HFFc6 (cell line): Measurements from ENCODE around the gene DUT. TPM values are rescaled to one million over a fixed set of nuclear protein-coding genes. Genes with fewer than 3 reads are reported as not detected.

Source experiments
- DNase-seq: peaks from one replicate; pipeline ENCODE4 v3.0.0-alpha.2; 2018
- H3K27ac Mint-ChIP-seq: 2 replicates; pipeline ENCODE4 v1.8.0; 2020; ENCODE audit warnings: mild to moderate bottlenecking, mixed read lengths
- H3K27me3 Mint-ChIP-seq: 2 replicates; pipeline ENCODE4 v1.8.0; 2021; ENCODE audit warnings: mild to moderate bottlenecking, moderate library complexity, mixed read lengths; ENCODE audit not compliant: insufficient read depth
- H3K36me3 Mint-ChIP-seq: 2 replicates; pipeline ENCODE4 v1.8.0; 2021; ENCODE audit warnings: low read depth, mixed read lengths
- H3K4me1 Mint-ChIP-seq: 2 replicates; pipeline ENCODE4 v1.8.0; 2020; ENCODE audit warnings: low read depth, mixed read lengths
- H3K4me3 Mint-ChIP-seq: 2 replicates; pipeline ENCODE4 v1.8.0; 2020; ENCODE audit warnings: mild to moderate bottlenecking, moderate library complexity, mixed read lengths
- H3K9me3 Mint-ChIP-seq: 2 replicates; pipeline ENCODE4 v1.8.0; 2020; ENCODE audit warnings: mild to moderate bottlenecking, mixed read lengths
- CTCF ChIP-seq: fragments of 200-600 bp; sonication (generic); IDR thresholded peaks from 2 replicates; pipeline ENCODE4 v1.5.0; 2021; ENCODE audit warnings: antibody characterized with exemption, mild to moderate bottlenecking
- total RNA-seq, 6 experiments: library from RNA; stranded (reverse); fragmentation: NEBNext Ultra II Directional; extraction: Animal tissue kit (Norgen Biotek cat#: 25700); gene quantifications; 2 replicates in 1 of 6; 3 replicates in 5 of 6; pipeline ENCODE4 v1.2.3, GENCODE V29; 2021

DUT gene
- total RNA-seq, 6 experiments from 2014 or later = 86.0 to 130 (median 114) TPM

GRCh38 chr15:48352474-48353072, 21.3 kb downstream of the DUT start:
- Mint-ChIP-seq H3K36me3 (no peaks in the 10 kb centered on the region), H3K4me1 (peaks cover 25% of the 10 kb centered on the region), H3K27ac (no peak overlapping the region), H3K9me3 (no peaks in the 10 kb centered on the region), H3K27me3 (peaks cover 2% of the 10 kb centered on the region; the same call in 1 of the 2 replicates), H3K4me3 (peak overlapping the region; percentile 72)
- peak; percentile 94 for TF ChIP-seq CTCF
- DNase-seq = peak; percentile 42

- H3K4me3 Mint-ChIP-seq = peak overlapping the region; percentile 64; the same call in 1 of the 2 replicates
- no peaks in the 10 kb centered on the region for H3K36me3 Mint-ChIP-seq
- H3K9me3 Mint-ChIP-seq = no peaks in the 10 kb centered on the region
- no peak for TF ChIP-seq CTCF
- H3K27me3 Mint-ChIP-seq = no peaks in the 10 kb centered on the region
- no peak for DNase-seq
- peaks cover 42% of the 10 kb centered on the region for H3K4me1 Mint-ChIP-seq
- peak overlapping the region; percentile 57 for H3K27ac Mint-ChIP-seq
Observed at GRCh38 chr15:48354694-48355303, 23.6 kb downstream of the DUT start.

- no peak for TF ChIP-seq CTCF
- Mint-ChIP-seq H3K27ac (peak overlapping the region; percentile 57; the same call in 1 of the 2 replicates), H3K27me3 (no peaks in the 10 kb centered on the region), H3K4me3 (peak overlapping the region; percentile 64; the same call in 1 of the 2 replicates), H3K36me3 (no peaks in the 10 kb centered on the region), H3K9me3 (no peaks in the 10 kb centered on the region), H3K4me1 (peaks cover 42% of the 10 kb centered on the region)
- no peak for DNase-seq
Observed at GRCh38 chr15:48355377-48355776, 24.1 kb downstream of the DUT start.

- Mint-ChIP-seq H3K27ac (peak overlapping the region; percentile 80), H3K4me3 (peak overlapping the region; percentile 33; the same call in 1 of the 2 replicates), H3K9me3 (peaks cover 7% of the 10 kb centered on the region), H3K4me1 (peaks cover 53% of the 10 kb centered on the region), H3K27me3 (no peaks in the 10 kb centered on the region; the same call in 1 of the 2 replicates), H3K36me3 (peaks cover 15% of the 10 kb centered on the region)
- DNase-seq = peak; percentile 21
- TF ChIP-seq CTCF = peak; percentile 89
Observed at GRCh38 chr15:48358229-48359152, 27.3 kb downstream of the DUT start.

- TF ChIP-seq CTCF = no peak
- H3K27me3 Mint-ChIP-seq = no peaks in the 10 kb centered on the region; the same call in 1 of the 2 replicates
- H3K27ac Mint-ChIP-seq = peak overlapping the region; percentile 30; the same call in 1 of the 2 replicates
- H3K36me3 Mint-ChIP-seq = peaks cover 15% of the 10 kb centered on the region
- H3K9me3 Mint-ChIP-seq = peaks cover 7% of the 10 kb centered on the region
- H3K4me1 Mint-ChIP-seq = peaks cover 35% of the 10 kb centered on the region
- H3K4me3 Mint-ChIP-seq = no peak overlapping the region
- DNase-seq = no peak
Observed at GRCh38 chr15:48360841-48361240, 29.6 kb downstream of the DUT start.
